SJCRH30 (cell line): ENCODE results near the gene INTU. TPM values are rescaled to one million over a fixed set of nuclear protein-coding genes. Genes with fewer than 3 reads are reported as not detected.

Source experiments
- DNase-seq, 2 experiments: peaks; one replicate each; pipeline ENCODE4 v3.0.0-alpha.2; 2015 to 2020
- H3K27ac ChIP-seq: fragments of 250-450 bp; sonication (Bioruptor Pico); 2 replicates; pipeline ENCODE4 v1.5.1; 2020; ENCODE audit warnings: mild to moderate bottlenecking, moderate library complexity
- H3K27me3 ChIP-seq: fragments of 250-450 bp; sonication (Bioruptor Pico); 2 replicates; pipeline ENCODE4 v1.5.1; 2020; ENCODE audit warnings: mild to moderate bottlenecking, moderate library complexity
- H3K36me3 ChIP-seq: fragments of 250-450 bp; sonication (Bioruptor Pico); 2 replicates; pipeline ENCODE4 v1.5.1; 2020; ENCODE audit warnings: mild to moderate bottlenecking, moderate library complexity
- H3K4me1 ChIP-seq: fragments of 250-450 bp; sonication (Bioruptor Pico); 2 replicates; pipeline ENCODE4 v1.5.1; 2020; ENCODE audit warnings: mild to moderate bottlenecking, moderate library complexity
- H3K4me3 ChIP-seq: fragments of 250-450 bp; sonication (Bioruptor Pico); 2 replicates; pipeline ENCODE4 v1.5.1; 2020; ENCODE audit warnings: mild to moderate bottlenecking, moderate library complexity
- H3K9me3 ChIP-seq: fragments of 250-450 bp; sonication (Bioruptor Pico); replicated peaks from 2 replicates; pipeline ENCODE4 v1.5.1; 2020; ENCODE audit warnings: mild to moderate bottlenecking, moderate library complexity
- total RNA-seq: library from RNA; depleted of rRNA; stranded (reverse); fragments of >200 nt; shearing (Covaris generic); gene quantifications from 2 replicates; pipeline ENCODE4 v1.2.3, GENCODE V29; 2014; rRNA removed

INTU gene
- total RNA-seq, 1 experiment from 2014 or later, result 2.6 TPM

- Histone ChIP-seq H3K9me3 (no peaks in the 10 kb centered on the region), H3K4me3 (no peak overlapping the region), H3K27me3 (no peaks in the 10 kb centered on the region), H3K36me3 (no peaks in the 10 kb centered on the region), H3K4me1 (no peaks in the 10 kb centered on the region), H3K27ac (no peak overlapping the region)
- no peak for DNase-seq
These were observed 116.2 kb downstream of the INTU start for GRCh38 chr4:127748957-127749356.

- H3K27me3 ChIP-seq, result no peaks in the 10 kb centered on the region
- no peaks in the 10 kb centered on the region for H3K9me3 ChIP-seq
- no peak overlapping the region for H3K4me3 ChIP-seq
- DNase-seq, result no peak
- H3K36me3 ChIP-seq, result no peaks in the 10 kb centered on the region
- H3K27ac ChIP-seq, result no peak overlapping the region
- H3K4me1 ChIP-seq, result no peaks in the 10 kb centered on the region
These were observed 124.1 kb downstream of the INTU start for GRCh38 chr4:127756906-127757305.

DNA sequence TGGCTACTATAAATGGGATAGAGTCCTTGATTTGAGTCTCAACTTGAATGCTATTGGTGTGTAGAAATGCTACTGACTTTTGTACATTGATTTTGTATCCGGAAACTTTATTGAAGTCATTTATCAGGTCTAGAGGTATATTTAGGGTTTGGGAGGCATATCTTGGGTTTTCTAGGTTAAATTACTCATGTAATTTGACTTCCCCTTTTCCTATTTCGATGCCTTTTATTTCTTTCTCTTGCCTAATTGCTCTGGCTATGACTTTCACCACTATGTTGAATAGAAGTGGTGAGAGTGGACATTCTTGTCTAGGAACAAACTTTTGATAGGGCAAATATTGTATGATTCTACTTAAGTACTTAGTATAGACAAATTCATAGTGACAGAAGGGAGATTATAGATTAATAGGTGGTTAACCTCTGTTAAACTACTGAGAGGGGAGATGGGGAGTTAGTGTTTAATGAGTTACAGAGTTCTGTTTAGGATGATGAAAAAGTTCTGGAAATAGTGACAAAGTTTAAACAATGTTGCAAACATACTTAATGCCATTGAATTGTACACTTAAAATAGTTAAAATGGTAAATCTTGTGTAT, 126.6 kb downstream of the INTU start:
- no peaks in the 10 kb centered on the region for H3K4me1 ChIP-seq
- no peaks in the 10 kb centered on the region for H3K27me3 ChIP-seq
- no peaks in the 10 kb centered on the region for H3K36me3 ChIP-seq
- no peak overlapping the region for H3K27ac ChIP-seq
- DNase-seq, result no peak
- H3K9me3 ChIP-seq, result no peaks in the 10 kb centered on the region
- no peak overlapping the region for H3K4me3 ChIP-seq

DNA sequence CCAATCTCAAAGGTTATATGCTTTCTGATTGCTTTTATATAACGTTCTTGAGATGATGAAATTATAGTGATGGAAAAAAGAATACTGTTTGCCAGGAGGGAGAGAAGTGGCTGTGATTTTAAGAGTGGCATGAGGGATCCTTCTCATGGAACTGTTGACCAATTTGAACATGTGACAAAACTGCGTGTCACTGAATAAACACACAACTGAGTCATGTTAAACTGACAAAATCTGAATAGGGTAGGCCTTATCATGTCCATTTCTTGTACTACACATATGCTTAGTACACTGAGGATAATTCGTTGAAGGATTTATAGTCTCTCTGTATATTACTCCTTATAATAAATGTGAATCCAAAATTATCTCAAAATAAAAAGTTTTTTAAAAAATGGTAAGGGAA, 127.1 kb downstream of the INTU start:
- DNase-seq, result no peak
- Histone ChIP-seq H3K9me3 (no peaks in the 10 kb centered on the region), H3K4me3 (no peak overlapping the region), H3K27ac (no peak overlapping the region), H3K4me1 (no peaks in the 10 kb centered on the region), H3K36me3 (no peaks in the 10 kb centered on the region), H3K27me3 (no peaks in the 10 kb centered on the region)

- H3K4me3 ChIP-seq, result no peak overlapping the region
- no peaks in the 10 kb centered on the region for H3K4me1 ChIP-seq
- H3K27me3 ChIP-seq, result no peaks in the 10 kb centered on the region
- H3K36me3 ChIP-seq, result no peaks in the 10 kb centered on the region
- no peak for DNase-seq
- H3K9me3 ChIP-seq, result no peaks in the 10 kb centered on the region
- no peak overlapping the region for H3K27ac ChIP-seq
These were observed 138.9 kb downstream of the INTU start for GRCh38 chr4:127771535-127772275.

DNA sequence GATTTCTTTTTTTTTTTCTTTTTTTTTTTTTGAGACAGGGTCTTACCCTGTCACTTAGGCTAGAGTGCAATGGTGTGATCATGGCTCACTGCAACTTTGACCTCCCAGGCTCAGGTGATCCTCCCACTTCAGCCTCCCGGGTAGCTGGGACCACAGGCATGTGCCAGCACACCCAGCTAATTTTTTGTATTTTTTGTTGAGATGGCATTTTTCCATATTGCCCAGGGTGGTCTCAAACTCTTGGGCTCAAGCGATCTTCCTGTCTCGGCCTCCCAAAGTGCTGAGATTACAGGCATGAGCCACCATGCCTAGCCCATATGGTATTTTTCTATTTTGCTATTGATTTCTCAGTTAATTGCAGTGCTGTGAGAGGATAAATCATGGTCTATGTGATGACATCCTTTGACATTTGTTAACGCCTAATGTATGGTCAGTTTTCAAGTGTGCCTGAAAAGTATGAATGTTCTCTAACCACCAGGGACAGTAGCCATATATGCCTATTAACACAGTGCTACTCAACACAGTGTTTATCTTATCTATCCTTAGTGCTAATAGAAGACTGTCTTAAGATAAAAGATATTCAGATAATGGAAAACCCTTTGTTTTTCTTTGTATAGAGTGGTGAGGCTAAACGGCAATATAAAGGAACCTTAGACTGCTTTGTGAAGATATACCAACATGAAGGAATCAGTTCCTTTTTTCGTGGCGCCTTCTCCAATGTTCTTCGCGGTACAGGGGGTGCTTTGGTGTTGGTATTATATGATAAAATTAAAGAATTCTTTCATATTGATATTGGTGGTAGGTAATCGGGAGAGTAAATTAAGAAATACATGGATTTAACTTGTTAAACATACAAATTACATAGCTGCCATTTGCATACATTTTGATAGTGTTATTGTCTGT, 140.3 kb downstream of the INTU start:
- no peak for DNase-seq
- no peak overlapping the region for H3K4me3 ChIP-seq
- no peaks in the 10 kb centered on the region for H3K4me1 ChIP-seq
- H3K9me3 ChIP-seq, result no peaks in the 10 kb centered on the region
- no peaks in the 10 kb centered on the region for H3K27me3 ChIP-seq
- H3K36me3 ChIP-seq, result no peaks in the 10 kb centered on the region
- H3K27ac ChIP-seq, result no peak overlapping the region

DNA sequence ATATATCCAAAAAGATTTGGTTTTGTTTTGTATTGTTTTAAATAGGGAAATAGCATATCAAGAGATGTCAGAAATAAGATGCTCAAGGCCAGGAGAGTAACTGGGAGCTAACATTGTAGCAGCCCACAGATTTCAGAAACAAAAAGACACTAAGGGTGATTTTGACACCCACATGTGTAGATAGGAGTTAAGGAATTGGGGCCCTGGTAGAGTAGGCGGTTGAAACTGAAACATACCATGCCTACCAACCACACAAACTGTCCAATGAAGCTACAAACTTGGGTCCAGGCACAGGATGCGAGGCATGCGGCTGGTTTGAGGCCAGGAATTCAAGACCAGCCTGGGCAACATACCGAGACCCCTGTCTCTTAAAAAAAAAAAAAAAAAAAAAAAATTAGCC, 143.1 kb downstream of the INTU start:
- Histone ChIP-seq H3K27ac (no peak overlapping the region), H3K36me3 (no peaks in the 10 kb centered on the region), H3K9me3 (no peaks in the 10 kb centered on the region), H3K4me1 (no peaks in the 10 kb centered on the region), H3K27me3 (no peaks in the 10 kb centered on the region), H3K4me3 (no peak overlapping the region)
- no peak for DNase-seq

Other genes starting within 250 kb of the INTU start
- 0.10 TPM in 1 of 2 replicates, not detected in the other for gene SLC25A31, start 97.4 kb downstream of the INTU start, total RNA-seq
- 4.7 and 4.8 TPM in 2 replicates for gene HSPA4L, start 149.4 kb downstream of the INTU start, total RNA-seq
- gene PLK4, start 247.9 kb downstream of the INTU start, total RNA-seq, result 55.7 and 66.5 TPM in 2 replicates